K562 (cell line): ENCODE results near the gene FCHSD1. TPM values are rescaled to one million over a fixed set of nuclear protein-coding genes. Genes with fewer than 3 reads are reported as not detected.

Experiments
- ATAC-seq: fragments of 200-7000 bp; cut with Tn5 transposase; 3 replicates; pipeline ENCODE4 v1.9.1; 2020; ENCODE audit warnings: moderate library complexity
- BruUV-seq: library from RNA; stranded (reverse); fragments of 400-500 nt; replicated peaks from 2 replicates; lab custom pipeline; 2021; lab: Mats Ljungman, UMichigan
- CTCF ChIA-PET: fragments of 300-600 bp; formaldehyde crosslinking; extraction: SDS; loops from one replicate; lab custom pipeline; 2021; ENCODE audit warnings: low intra/inter-chr PET ratio; lab: Yijun Ruan, JAX
- POLR2A ChIA-PET: fragments of 300-600, 350-650 bp; sonication (Branson Sonifier 250); formaldehyde crosslinking; extraction: SDS; loops from one replicate; lab custom pipeline; 2021; ENCODE audit warnings: antibody characterized with exemption, inconsistent platforms; lab: Yijun Ruan, JAX
- DNase-seq, 4 experiments: peaks; one replicate each; pipeline versions ENCODE4 v3.0.0 to v3.0.0-alpha.2; 2011 to 2018; ENCODE audit warnings: low spot score in 3 of 4, mixed read lengths in 3 of 4; ENCODE audit errors: extremely low read depth in 1 of 4
- FAIRE-seq: peaks from 2 replicates; lab custom pipeline; 2011; peaks lifted over from hg19 to GRCh38; lab: Jason Lieb, UNC
- H2AFZ ChIP-seq: 2 replicates; pipeline ENCODE4 v1.6.0; 2011; ENCODE audit warnings: low read depth, low read length, control low read depth, inconsistent platforms
- H3K27ac ChIP-seq: fragments of 200-600 bp; 3 replicates; pipeline ENCODE4 v1.8.0; 2011; ENCODE audit warnings: low read depth, mild to moderate bottlenecking, control low read depth, inconsistent platforms, low read length, moderate library complexity, mixed read lengths; ENCODE audit errors: extremely low read depth
- H3K27me3 ChIP-seq, 2 experiments: fragments of 300-600 bp in 1 of 2; 2 replicates in 1 of 2; 3 replicates in 1 of 2; pipeline versions ENCODE4 v1.6.0 to v1.8.0; 2011; ENCODE audit warnings: inconsistent platforms in 2 of 2, low read length in 2 of 2, mild to moderate bottlenecking in 1 of 2, mixed read lengths in 1 of 2, moderate library complexity in 1 of 2; ENCODE audit not compliant: control insufficient read depth in 2 of 2, insufficient read depth in 2 of 2
- H3K36me3 ChIP-seq: fragments of 300-600 bp; 3 replicates; pipeline ENCODE4 v1.8.0; 2011; ENCODE audit warnings: mild to moderate bottlenecking, low read length, inconsistent platforms; ENCODE audit not compliant: control insufficient read depth, insufficient read depth
- H3K4me1 ChIP-seq, 2 experiments: fragments of 200-600 bp in 1 of 2; replicated peaks in 1 of 2; 2 replicates in 1 of 2; 3 replicates in 1 of 2; pipeline versions ENCODE4 v1.5.1 to v1.8.0; 2011; ENCODE audit warnings: inconsistent platforms in 2 of 2, low read length in 2 of 2, mild to moderate bottlenecking in 1 of 2, mixed read lengths in 1 of 2, moderate library complexity in 1 of 2; ENCODE audit not compliant: control insufficient read depth in 2 of 2, insufficient read depth in 2 of 2
- H3K4me2 ChIP-seq: 2 replicates; pipeline ENCODE4 v1.6.1; 2011; ENCODE audit warnings: low read length, control low read depth, inconsistent platforms, mixed read lengths; ENCODE audit not compliant: insufficient read depth
- H3K4me3 ChIP-seq: fragments of 200-600 bp; sonication (generic), shearing (Covaris generic); 2 replicates; pipeline ENCODE4 v1.5.1; 2016; ENCODE audit warnings: control low read depth, inconsistent platforms
- H3K79me2 ChIP-seq: fragments of 200-600 bp; 3 replicates; pipeline ENCODE4 v1.8.0; 2011; ENCODE audit warnings: low read length, inconsistent platforms; ENCODE audit not compliant: control insufficient read depth, insufficient read depth
- H3K9ac ChIP-seq, 2 experiments: 2 replicates each; pipeline versions ENCODE4 v1.6.0 to v1.6.1; 2011; ENCODE audit warnings: low read depth in 2 of 2, low read length in 2 of 2, control low read depth in 1 of 2, inconsistent platforms in 1 of 2, mild to moderate bottlenecking in 1 of 2, mixed read lengths in 1 of 2; ENCODE audit not compliant: insufficient read depth in 1 of 2
- H3K9me1 ChIP-seq: one replicate; pipeline ENCODE4 v1.6.0; 2011; ENCODE audit warnings: inconsistent platforms, mild to moderate bottlenecking, low read length, moderate library complexity; ENCODE audit not compliant: control insufficient read depth, insufficient read depth
- H3K9me3 ChIP-seq: replicated peaks from 2 replicates; pipeline ENCODE4 v1.5.1; 2011; ENCODE audit warnings: low read depth, low read length, inconsistent platforms; ENCODE audit not compliant: control insufficient read depth, insufficient read depth
- H4K20me1 ChIP-seq: replicated peaks from 2 replicates; pipeline ENCODE4 v1.6.1; 2011; ENCODE audit warnings: low read length, inconsistent platforms, mixed read lengths; ENCODE audit not compliant: control insufficient read depth, insufficient read depth
- ATF4 ChIP-seq: fragments of 450-650 bp; formaldehyde crosslinking; IDR thresholded peaks from 2 replicates; pipeline ENCODE4 v1.4.0; 2022; ENCODE audit warnings: mild to moderate bottlenecking, moderate library complexity
- FIP1L1 ChIP-seq: fragments of 200-400 bp; formaldehyde crosslinking; IDR thresholded peaks from 2 replicates; pipeline ENCODE4 v1.6.1; 2018; ENCODE audit warnings: mild to moderate bottlenecking, low read depth, low read length; ENCODE audit not compliant: poor library complexity, severe bottlenecking
- GTF2B ChIP-seq: IDR thresholded peaks from 2 replicates; pipeline ENCODE4 v1.6.1; 2011; ENCODE audit not compliant: insufficient read length; ENCODE audit errors: extremely low read depth
- HDGF ChIP-seq: fragments of 450-650 bp; IDR thresholded peaks from 2 replicates; pipeline ENCODE4 v1.6.1; 2016
- PCBP2 ChIP-seq: fragments of 200-400 bp; formaldehyde crosslinking; IDR thresholded peaks from 2 replicates; pipeline ENCODE4 v1.6.1; 2018; ENCODE audit warnings: low read length, low read depth, mild to moderate bottlenecking, moderate library complexity; ENCODE audit not compliant: poor library complexity, severe bottlenecking
- RFX1 ChIP-seq: fragments of 450-650 bp; IDR thresholded peaks from 2 replicates; pipeline ENCODE4 v1.6.1; 2016; ENCODE audit warnings: mild to moderate bottlenecking, moderate library complexity
- SPI1 ChIP-seq: IDR thresholded peaks from 2 replicates; pipeline ENCODE4 v1.6.1; 2011; ENCODE audit warnings: low read depth, low read length, control low read depth, borderline replicate concordance
- TBL1XR1 ChIP-seq, 2 experiments: IDR thresholded peaks; 2 replicates each; pipeline ENCODE4 v1.6.1; 2012; ENCODE audit warnings: improper control_type of control experiment in 2 of 2, low read length in 2 of 2, mild to moderate bottlenecking in 1 of 2
- XRCC3 ChIP-seq: fragments of 450-650 bp; IDR thresholded peaks from 2 replicates; pipeline ENCODE4 v1.6.1; 2017; ENCODE audit warnings: mild to moderate bottlenecking, moderate library complexity
- ZNF584 ChIP-seq: fragments of 200-800 bp; sonication (Bioruptor generic); IDR thresholded peaks from 2 replicates; pipeline ENCODE4 v1.6.1; 2016; ENCODE audit warnings: low read depth, mild to moderate bottlenecking, missing genetic modification characterization, missing compliant biosample characterization
- ZNF785 ChIP-seq: fragments of 250-450 bp; sonication (Bioruptor Pico); IDR thresholded peaks from 2 replicates; pipeline ENCODE4 v1.4.0; 2020; ENCODE audit warnings: mild to moderate bottlenecking
- WGBS: fragments of 100-300 bp; shearing (Covaris generic); methylation state at CpG from one replicate; pipeline ENCODE4 v1.1.6; 2016; ENCODE audit warnings: low coverage, mixed read lengths; ENCODE audit not compliant: insufficient coverage; ENCODE audit errors: missing lambda C conversion rate; 5-methylcytosine and 5-hydroxymethylcytosine counted together
- in situ Hi-C: fragments of 300-500 bp; cut with MboI; formaldehyde crosslinking; loops from 4 replicates; pipeline ENCODE4 v1.15.0; 2018; ENCODE audit warnings: inconsistent platforms, mixed read lengths
- intact Hi-C: fragments of 100-400 bp; cut with micrococcal nuclease; formaldehyde crosslinking; loops from 2 replicates; pipeline ENCODE4 v1.14.2; 2022
- polyA plus RNA-seq, 8 experiments: library from polyadenylated mRNA; depleted of rRNA in 4 of 8; stranded (reverse) in 5 of 8; unstranded in 3 of 8; fragments of >200 nt; fragmentation: Nextera tagmentation in 2 of 8; fragmentation: Illumina TruSeq in 1 of 8; extraction: Ambion mirVana in 2 of 8; extraction: Trizol in 1 of 8; gene quantifications; 2 replicates each; pipeline versions ENCODE4 v1.2.1 to v1.2.3, GENCODE V29; 2011 to 2014; ENCODE audit warnings: inconsistent platforms in 1 of 8, missing spikeins in 1 of 8
- total RNA-seq, 7 experiments: library from RNA; depleted of rRNA in 6 of 7; stranded (reverse); fragments of >200 nt in 6 of 7; fragmentation: Illumina TruSeq in 2 of 7; extraction: Trizol in 2 of 7; gene quantifications; 2 replicates each; pipeline versions ENCODE4 v1.2.1 to v1.2.3, GENCODE V29; 2011 to 2021; ENCODE audit warnings: low replicate concordance in 1 of 7
- TF ChIP-seq, protein P1 (sequence below): sonication (generic); formaldehyde crosslinking; IDR thresholded peaks from 2 replicates; pipeline ENCODE4 v1.8.0; 2022; ENCODE audit warnings: missing genetic modification reagents, mild to moderate bottlenecking, moderate library complexity, borderline replicate concordance
- TF ChIP-seq, protein P2 (sequence below): fragments of 250-450 bp; sonication (Bioruptor Pico); IDR thresholded peaks from 2 replicates; pipeline ENCODE4 v1.8.0; 2021; ENCODE audit warnings: moderate library complexity, mild to moderate bottlenecking, inconsistent platforms
- TF ChIP-seq, protein P3 (sequence below): fragments of 450-650 bp; IDR thresholded peaks from 2 replicates; pipeline ENCODE4 v1.6.1; 2018; ENCODE audit warnings: mild to moderate bottlenecking, low read depth; ENCODE audit not compliant: partially characterized antibody

Gene FCHSD1
- total and polyA plus RNA-seq, 9 of the 15 experiments (the other 6 are each of a cell fraction or from before 2014, with no cell fraction given), result 0.35 to 37.5 (median 13.6) TPM

DNA sequence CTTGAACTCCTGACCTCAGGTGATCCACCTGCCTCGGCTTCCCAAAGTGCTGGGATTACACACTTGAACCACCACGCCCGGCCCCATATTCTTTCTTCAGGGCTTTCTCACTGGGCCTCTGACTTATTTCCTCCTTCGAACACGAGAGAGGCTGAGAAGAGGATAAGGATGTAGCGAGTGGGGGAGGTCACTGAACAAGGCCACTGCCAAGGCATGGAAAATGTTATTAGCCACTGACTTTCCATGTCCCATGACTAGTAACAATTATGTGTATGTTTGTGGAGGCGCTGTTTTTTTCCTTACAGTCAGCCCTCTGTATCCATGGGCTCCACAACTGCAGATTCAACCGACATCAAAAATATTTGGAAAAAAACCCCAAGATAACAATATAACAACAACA, 12.3 kb upstream of the FCHSD1 start:
- FAIRE-seq, result no peak
- 0 out of 3 replicates have a peak, but pooled peaks cover 3% of the 10 kb centered on the region for H3K36me3 ChIP-seq
- no peak for DNase-seq
- no peak overlapping the region for H2AFZ ChIP-seq
- no peaks in the 10 kb centered on the region for H3K27me3 ChIP-seq
- no peak overlapping the region for H3K4me2 ChIP-seq
- no peaks in the 10 kb centered on the region for H4K20me1 ChIP-seq
- 81% methylated on average over 8 of the region's 8 CpGs for WGBS
- no peaks in the 10 kb centered on the region for H3K9me3 ChIP-seq
- H3K27ac ChIP-seq, result no peak overlapping the region
- POLR2A ChIA-PET, result interaction anchor here (0.5 to 1.0 kb wide), 2 partner anchors 12 to 1113 kb away, joined by 3 read pairs; partner anchors contain the start of gene FCHSD1
- CTCF ChIA-PET, result no interaction called here
- H3K9ac ChIP-seq, result no peak overlapping the region
- H3K4me1 ChIP-seq, result peaks cover 4 to 5% of the 10 kb centered on the region in 2 experiments; a peak in 4 of 5 replicates
- no peak for ATAC-seq
- in situ Hi-C loops (no loop called here), intact Hi-C loops (loop anchor here (10.0 kb wide), 2 partner anchors 301 to 481 kb away; partner anchors contain the start of gene RNF14)
- no peak overlapping the region for H3K4me3 ChIP-seq
- BruUV-seq, result no TSS peak
- no peaks in the 10 kb centered on the region for H3K9me1 ChIP-seq
- no peaks in the 10 kb centered on the region for H3K79me2 ChIP-seq
- TF ChIP-seq GTF2B (no peak), TBL1XR1 (IDR thresholded peaks at IDR 0.05; ENCODE audit: low read length in 2 of 2) (no peak), ZNF584 (CRISPR knock-in tag) (no peak), HDGF (no peak), ATF4 (CRISPR knock-in tag) (no peak), ZNF785 (CRISPR knock-in tag) (no peak), PCBP2 (no peak), SPI1 (no peak), XRCC3 (no peak), FIP1L1 (no peak), RFX1 (no peak)
- TF ChIP-seq, protein P1, sequence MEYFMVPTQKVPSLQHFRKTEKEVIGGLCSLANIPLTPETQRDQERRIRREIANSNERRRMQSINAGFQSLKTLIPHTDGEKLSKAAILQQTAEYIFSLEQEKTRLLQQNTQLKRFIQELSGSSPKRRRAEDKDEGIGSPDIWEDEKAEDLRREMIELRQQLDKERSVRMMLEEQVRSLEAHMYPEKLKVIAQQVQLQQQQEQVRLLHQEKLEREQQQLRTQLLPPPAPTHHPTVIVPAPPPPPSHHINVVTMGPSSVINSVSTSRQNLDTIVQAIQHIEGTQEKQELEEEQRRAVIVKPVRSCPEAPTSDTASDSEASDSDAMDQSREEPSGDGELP (CRISPR knock-in tag), result no peak
- TF ChIP-seq, protein P2, sequence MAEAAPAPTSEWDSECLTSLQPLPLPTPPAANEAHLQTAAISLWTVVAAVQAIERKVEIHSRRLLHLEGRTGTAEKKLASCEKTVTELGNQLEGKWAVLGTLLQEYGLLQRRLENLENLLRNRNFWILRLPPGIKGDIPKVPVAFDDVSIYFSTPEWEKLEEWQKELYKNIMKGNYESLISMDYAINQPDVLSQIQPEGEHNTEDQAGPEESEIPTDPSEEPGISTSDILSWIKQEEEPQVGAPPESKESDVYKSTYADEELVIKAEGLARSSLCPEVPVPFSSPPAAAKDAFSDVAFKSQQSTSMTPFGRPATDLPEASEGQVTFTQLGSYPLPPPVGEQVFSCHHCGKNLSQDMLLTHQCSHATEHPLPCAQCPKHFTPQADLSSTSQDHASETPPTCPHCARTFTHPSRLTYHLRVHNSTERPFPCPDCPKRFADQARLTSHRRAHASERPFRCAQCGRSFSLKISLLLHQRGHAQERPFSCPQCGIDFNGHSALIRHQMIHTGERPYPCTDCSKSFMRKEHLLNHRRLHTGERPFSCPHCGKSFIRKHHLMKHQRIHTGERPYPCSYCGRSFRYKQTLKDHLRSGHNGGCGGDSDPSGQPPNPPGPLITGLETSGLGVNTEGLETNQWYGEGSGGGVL, result no peak
- TF ChIP-seq, protein P3, sequence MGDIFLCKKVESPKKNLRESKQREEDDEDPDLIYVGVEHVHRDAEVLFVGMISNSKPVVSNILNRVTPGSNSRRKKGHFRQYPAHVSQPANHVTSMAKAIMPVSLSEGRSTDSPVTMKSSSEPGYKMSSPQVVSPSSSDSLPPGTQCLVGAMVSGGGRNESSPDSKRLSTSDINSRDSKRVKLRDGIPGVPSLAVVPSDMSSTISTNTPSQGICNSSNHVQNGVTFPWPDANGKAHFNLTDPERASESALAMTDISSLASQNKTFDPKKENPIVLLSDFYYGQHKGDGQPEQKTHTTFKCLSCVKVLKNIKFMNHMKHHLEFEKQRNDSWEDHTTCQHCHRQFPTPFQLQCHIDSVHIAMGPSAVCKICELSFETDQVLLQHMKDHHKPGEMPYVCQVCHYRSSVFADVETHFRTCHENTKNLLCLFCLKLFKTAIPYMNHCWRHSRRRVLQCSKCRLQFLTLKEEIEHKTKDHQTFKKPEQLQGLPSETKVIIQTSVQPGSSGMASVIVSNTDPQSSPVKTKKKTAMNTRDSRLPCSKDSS, result no peak
